Stimulated activated CD4-positive, alpha-beta T cell treated with anti-CD3 and anti-CD28 coated beads, Interleukin-15, amount 100 ng/mL, for 1 hour (primary cell): Measurements from ENCODE around the gene ZC3HAV1.
A peak's percentile ranks its signal among the peaks of the same experiment; 100 is the strongest.
"Not testable (repeated sequence)": the region's sequence is repeated elsewhere in the genome, so short reads cannot be mapped to it uniquely, and the experiment has no call there.

Source experiments
- DNase-seq, 2 donors: peaks; one replicate each; pipeline ENCODE4 v3.0.0-alpha.2; 2020; ENCODE audit warnings: low read depth in 1 of 2, low spot score in 1 of 2

Gene ZC3HAV1

DNA sequence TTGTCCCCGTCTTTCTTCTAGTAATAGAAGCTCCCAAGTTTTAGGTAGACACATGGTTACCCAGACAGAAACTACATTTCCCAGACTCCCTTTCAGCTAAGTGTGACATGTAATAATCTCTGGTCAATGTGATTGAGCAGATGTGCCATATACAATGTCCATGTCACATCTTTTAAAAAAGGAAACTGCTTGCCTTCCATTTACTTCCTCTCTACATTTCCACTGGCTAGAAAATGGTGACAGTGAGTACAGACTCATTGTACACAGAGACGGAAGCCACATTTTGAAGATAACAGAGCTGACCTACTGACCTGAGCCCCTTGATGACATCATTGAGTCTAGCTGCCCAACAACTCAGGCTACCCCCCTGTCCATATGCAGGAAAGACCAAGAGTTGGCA lies 21.3 kb downstream of the ZC3HAV1 start:
- DNase-seq = no peak

DNA sequence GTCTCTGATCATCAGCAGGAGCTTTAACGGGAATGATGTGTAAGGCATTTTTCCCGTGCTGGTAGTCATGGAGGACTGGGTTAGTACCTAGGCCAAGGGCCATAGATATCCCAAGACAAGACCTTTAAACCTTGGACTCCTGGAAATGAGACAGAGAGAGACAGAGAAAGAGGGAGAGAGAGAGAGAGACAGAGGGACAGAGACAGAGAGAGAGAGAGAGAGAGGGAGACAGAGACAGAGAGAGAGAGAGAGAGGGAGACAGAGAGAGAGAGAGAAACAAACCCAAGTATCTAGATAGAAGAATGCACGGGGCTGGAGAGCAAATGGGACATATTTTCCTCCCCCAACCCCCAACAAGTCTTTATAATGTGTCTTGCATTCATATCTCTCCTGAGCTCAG lies 22.3 kb downstream of the ZC3HAV1 start:
- DNase-seq = no peak

DNA sequence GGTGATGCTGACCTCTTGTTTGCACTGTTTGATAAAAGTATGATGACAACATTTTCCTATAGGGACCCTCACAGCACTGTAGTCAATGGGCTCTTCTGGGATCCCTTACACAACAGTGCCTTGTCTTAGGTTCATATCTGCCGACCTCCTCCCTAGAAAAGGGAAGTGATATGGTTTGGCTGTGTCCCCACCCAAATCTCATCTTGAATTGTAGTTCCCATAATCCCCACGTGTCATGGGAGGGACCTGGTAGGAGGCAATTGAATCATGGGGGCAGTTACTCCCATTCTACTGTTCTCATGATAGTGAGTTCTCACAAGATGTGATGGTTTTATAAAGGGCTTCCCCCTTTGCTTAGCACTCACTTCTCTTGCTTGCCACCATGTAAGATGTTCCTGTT lies 23.1 kb downstream of the ZC3HAV1 start:
- no peak for DNase-seq

GRCh38 chr7:139084709-139085108 lies 24.8 kb downstream of the ZC3HAV1 start:
- DNase-seq = no peak

DNA sequence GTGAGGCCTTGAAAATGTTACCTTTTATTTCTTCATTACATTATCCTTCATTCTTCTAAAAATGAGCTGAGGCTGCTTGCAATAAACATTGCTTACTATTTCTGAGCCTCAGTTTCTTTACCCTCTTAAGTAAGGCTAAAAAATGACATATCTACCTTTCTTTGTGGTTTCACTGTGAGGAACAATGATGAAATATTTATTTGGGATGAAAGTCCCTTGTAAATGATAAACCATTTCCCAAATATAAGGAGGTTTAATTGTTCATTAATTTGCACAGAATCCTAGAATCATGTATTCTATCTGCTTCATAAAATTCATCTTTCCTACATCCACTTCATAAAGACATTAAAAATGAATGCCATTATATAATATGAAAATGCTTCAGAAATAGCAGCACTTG lies 27.9 kb downstream of the ZC3HAV1 start:
- DNase-seq = no peak

GRCh38 chr7:139080905-139081304 lies 28.6 kb downstream of the ZC3HAV1 start:
- no peak for DNase-seq

DNA sequence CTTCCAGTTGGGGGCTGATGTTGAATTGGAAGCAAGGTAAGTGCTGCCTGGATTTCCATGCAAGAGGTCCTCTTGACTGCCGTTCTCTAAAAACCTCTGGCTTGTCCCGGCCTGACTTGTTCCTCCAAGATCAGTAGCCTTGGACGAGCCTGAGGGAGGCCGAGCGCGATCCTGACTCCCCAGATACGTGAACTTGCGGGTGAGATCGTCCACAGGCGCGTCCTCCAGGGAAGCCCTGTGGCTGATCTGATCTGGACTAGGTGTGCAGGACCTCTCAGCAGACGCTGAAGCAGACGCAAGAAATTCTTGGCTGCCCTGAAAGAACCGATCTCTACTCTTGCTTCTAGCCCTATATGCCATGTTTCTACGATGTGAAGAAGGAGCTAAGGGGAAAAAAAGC lies 29.7 kb downstream of the ZC3HAV1 start:
- no peak for DNase-seq

GRCh38 chr7:139078911-139079310 lies 30.6 kb downstream of the ZC3HAV1 start:
- no peak for DNase-seq

GRCh38 chr7:139078399-139078798 lies 31.1 kb downstream of the ZC3HAV1 start:
- DNase-seq = no peak

- DNase-seq = not testable (repeated sequence)
These were observed 31.8 kb downstream of the ZC3HAV1 start for GRCh38 chr7:139077706-139078105.

DNA sequence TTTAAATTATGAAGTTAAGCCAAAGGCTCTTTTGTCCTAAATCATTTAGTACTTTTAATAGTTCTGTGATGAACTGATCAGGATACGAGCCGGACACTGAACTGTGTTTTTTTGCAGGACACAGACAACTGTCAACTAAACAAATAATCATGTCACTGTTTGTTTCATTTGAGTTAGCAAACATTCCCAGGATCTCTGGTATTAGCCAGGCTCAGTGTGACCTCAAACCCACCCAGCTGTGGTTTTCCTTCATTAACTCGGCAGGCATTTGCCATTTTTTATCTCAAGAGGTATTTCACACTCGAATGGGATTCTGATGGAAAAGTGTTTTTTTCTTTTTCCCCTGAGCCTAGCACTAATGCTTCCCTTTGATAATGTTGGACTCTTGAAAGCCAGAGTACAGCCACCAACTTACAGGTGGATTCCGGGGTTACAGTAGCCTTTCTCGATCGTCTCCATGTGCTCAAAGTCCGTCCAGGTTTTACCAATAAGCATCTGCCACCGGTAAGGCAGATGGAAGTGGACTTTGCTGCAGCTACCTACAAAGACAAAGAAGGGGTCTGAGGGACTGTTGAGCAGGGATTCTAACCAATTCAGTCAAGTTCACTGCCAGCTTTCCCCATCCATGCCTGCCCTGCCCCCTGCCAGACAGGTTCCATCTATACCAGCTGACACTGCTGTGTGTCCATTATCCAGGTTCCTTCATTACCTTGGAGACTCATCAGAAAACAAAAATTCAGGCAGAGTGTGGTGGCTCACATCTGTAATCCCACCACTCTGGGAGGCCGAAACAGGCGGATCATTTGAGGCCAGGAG lies 33.4 kb downstream of the ZC3HAV1 start:
- DNase-seq = no peak

GRCh38 chr7:139075031-139075652 lies 34.4 kb downstream of the ZC3HAV1 start:
- DNase-seq = peak; percentile 22 to 35

DNA sequence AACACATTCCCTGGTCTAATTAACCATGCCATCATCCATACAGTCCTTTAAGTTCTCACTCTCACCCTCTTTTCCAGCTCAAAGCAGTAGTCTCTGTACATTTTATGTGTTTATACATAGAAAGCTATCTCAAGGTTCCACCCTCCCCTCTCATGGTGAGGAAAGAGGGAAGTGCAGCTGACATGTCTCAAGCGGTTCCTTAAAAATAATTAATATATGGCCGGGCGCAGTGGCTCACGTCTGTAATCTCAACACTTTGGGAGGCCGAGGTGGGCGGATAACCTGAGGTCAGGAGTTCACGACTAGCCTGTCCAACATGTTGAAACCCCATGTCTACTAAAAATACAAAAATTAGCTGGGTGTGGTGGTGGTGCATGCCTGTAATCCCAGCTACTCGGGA lies 36.7 kb downstream of the ZC3HAV1 start:
- DNase-seq = no peak

DNA sequence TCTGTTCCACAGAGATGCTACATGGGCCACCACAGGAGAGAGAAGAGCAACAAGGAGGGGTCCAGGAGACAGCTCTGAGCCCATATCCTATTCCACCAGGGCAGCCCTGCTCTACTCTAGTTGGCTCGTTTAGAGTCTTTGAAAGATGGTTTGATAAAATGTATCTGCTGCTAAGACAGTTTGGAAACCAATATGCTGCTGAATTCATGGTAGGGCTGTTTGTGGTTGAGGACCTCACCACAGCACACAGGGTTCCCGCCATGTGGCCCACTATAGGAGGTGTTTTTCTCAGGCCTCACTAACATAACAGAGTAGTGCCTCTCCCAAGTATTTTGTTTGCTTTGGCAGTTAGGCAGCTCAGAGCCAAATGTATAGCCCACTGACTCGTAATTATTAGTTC lies 37.8 kb downstream of the ZC3HAV1 start:
- no peak for DNase-seq

DNA sequence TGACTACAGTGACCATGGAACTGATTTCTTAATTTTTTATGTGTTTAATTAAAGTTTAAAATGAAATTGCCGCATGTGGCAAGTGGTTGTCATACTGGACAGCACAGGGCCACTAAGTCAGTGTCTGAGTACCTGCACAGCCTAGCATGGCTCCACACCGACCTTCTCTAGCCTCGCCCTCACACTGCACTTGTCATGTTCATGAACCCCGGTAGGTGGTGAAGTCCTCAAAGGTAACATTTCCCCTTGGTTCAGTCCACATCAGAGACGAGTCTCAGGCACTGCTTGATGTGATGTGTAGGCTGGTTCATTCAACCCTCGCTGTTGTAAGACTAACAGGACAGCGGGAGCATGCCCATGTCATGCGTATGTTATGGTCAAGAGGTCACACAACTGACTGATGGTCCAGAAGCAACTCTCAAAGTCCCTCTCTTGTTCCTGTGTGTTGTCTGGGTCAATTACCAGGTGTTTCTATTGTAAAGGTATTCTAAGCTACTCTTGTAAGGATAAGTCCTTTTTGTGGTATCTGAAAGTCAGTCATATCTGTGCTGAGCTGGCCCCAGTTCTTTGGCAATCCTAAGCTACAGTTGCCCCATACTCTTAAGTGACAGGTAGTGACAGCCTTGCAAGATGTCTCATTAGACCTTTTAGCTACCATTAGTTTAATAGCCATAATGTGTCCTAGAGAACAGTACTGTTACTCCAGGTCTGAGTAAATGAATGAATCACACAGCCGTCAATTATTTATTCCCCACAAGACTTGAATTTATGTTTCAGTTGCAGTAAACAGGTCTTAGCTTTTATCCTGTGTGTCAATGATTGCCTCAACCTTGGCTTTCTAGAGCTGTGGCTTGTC lies 40.7 kb downstream of the ZC3HAV1 start:
- DNase-seq = no peak

- no peak for DNase-seq
These were observed 43.2 kb downstream of the ZC3HAV1 start for GRCh38 chr7:139066315-139066714.

- DNase-seq = no peak
These were observed 44.2 kb downstream of the ZC3HAV1 start for GRCh38 chr7:139065323-139065722.

GRCh38 chr7:139061416-139061815 lies 48.1 kb downstream of the ZC3HAV1 start:
- DNase-seq = no peak

GRCh38 chr7:139060695-139061237 lies 48.8 kb downstream of the ZC3HAV1 start:
- DNase-seq = no peak

- DNase-seq = no peak
These were observed 49.6 kb downstream of the ZC3HAV1 start for GRCh38 chr7:139059905-139060304.

DNA sequence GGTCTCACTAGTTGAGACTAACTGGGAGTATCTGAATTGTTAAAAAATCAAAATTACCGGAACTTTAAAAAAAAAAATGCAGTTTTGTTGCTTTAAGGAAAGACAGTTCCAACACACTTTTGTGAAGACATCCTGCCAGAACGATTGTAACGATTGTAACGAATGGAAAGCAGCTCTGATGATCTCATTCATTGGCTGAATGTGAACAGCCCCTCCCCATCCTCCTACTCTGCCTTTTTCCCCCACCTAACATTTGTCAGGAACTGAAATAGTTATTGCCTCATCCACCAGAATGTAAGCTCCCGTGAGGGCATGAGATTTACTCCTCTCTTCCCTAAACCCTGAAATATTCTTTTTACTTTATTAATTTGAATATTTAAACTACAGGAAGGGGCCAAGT lies 50.6 kb downstream of the ZC3HAV1 start:
- no peak for DNase-seq

DNA sequence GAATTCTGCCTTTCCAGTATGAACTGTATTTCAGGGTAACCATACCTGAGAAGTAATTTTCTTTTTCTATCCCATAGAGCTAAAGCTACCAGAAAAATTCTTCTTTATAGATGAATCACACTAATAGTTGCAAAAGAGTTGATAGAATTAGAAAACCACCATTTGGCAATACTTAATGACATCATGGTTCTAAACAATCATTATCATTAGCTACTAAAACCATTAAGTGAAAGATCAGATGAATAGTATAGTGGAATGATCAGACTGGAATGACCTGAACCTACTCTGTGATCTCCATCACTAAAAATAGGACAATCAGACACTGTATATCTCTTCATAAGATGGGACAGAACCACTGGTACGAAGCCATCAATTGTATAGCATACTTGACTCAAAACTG lies 53.8 kb downstream of the ZC3HAV1 start:
- no peak for DNase-seq
